Thyroid gland (tissue), 4 donors: ENCODE measurements around the gene CD244. TPM values are rescaled to one million over a fixed set of nuclear protein-coding genes. Genes with fewer than 3 reads are reported as not detected.

Experiments used
- DNase-seq, 2 donors: peaks; one replicate each; pipeline ENCODE4 v3.0.0-alpha.2; 2019
- H3K27ac ChIP-seq, 3 donors: fragments of 200-600 bp; sonication (generic); 1 replicate in 2 of 3; 2 replicates in 1 of 3; pipeline ENCODE4 v1.5.1; 2016 to 2019; ENCODE audit warnings: mild to moderate bottlenecking in 1 of 3, moderate library complexity in 1 of 3
- H3K27me3 ChIP-seq: fragments of 200-600 bp; sonication (generic); one replicate; pipeline ENCODE4 v1.5.1; 2019
- H3K36me3 ChIP-seq, 2 donors: fragments of 200-600 bp; sonication (generic); one replicate each; pipeline ENCODE4 v1.5.1; 2016 to 2019
- H3K4me1 ChIP-seq, 2 donors: fragments of 200-600 bp; sonication (generic); one replicate each; pipeline ENCODE4 v1.5.1; 2017 to 2019
- H3K4me3 ChIP-seq, 3 donors: fragments of 200-600 bp; sonication (generic); replicated peaks in 1 of 3; 1 replicate in 2 of 3; 2 replicates in 1 of 3; pipeline ENCODE4 v1.5.1; 2016; ENCODE audit warnings: mild to moderate bottlenecking in 1 of 3
- H3K9me3 ChIP-seq: fragments of 200-600 bp; sonication (generic); one replicate; pipeline ENCODE4 v1.5.1; 2017
- POLR2A ChIP-seq, 2 donors: fragments of 450-650 bp; IDR thresholded peaks; one replicate each; pipeline ENCODE4 v1.6.1; 2017; ENCODE audit warnings: antibody characterized with exemption in 2 of 2, mild to moderate bottlenecking in 2 of 2, moderate library complexity in 1 of 2
- WGBS, 2 donors: methylation state at CpG; one replicate each; pipeline ENCODE4 v1.1.5; 2017; 5-methylcytosine and 5-hydroxymethylcytosine counted together
- intact Hi-C: fragments of 100-400 bp; cut with DNase I; formaldehyde crosslinking; loops from one replicate; pipeline ENCODE4 v1.15.1; 2023
- total RNA-seq, 4 donors: library from RNA; depleted of rRNA; stranded (reverse); fragments of >200 nt; gene quantifications; one replicate each; pipeline ENCODE4 v1.2.3, GENCODE V29; 2016
- TF ChIP-seq, protein P1 (sequence below), 6 experiments: fragments of 200-600 bp in 3 of 6; fragments of 450-650 bp in 3 of 6; sonication (generic) in 3 of 6; IDR thresholded peaks; one replicate each; pipeline ENCODE4 v1.5.1; 2016 to 2019; ENCODE audit warnings: antibody characterized with exemption in 6 of 6, mild to moderate bottlenecking in 2 of 6, inconsistent platforms in 1 of 6, moderate library complexity in 1 of 6

Gene CD244
- total RNA-seq, 4 donors from 2014 or later = 0.27 TPM; not detected in 3

DNA sequence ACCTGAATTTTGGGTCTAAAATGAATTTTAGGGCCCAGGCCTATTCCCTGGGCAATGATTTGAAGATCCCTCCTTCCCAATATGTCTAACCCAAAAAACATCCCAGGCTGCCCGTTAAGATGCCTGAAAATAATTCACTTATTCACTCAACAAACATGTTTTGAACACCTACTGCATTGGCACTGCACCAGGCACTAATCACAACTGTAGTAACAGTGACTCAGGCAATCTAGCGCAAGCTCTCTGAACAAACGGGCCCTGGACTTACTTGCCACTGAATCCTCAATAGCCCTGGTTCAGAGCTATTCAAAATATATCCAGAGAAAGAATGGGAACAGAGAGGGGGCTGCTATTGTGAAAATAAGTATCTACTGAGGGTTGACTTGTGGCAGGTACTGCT lies 4.2 kb downstream of the CD244 start:
- Histone ChIP-seq H3K27ac (no peak overlapping the region), H3K4me1 (no peaks in the 10 kb centered on the region), H3K27me3 (no peaks in the 10 kb centered on the region), H3K4me3 (no peak overlapping the region), H3K36me3 (no peaks in the 10 kb centered on the region), H3K9me3 (no peaks in the 10 kb centered on the region)
- TF ChIP-seq, protein P1, sequence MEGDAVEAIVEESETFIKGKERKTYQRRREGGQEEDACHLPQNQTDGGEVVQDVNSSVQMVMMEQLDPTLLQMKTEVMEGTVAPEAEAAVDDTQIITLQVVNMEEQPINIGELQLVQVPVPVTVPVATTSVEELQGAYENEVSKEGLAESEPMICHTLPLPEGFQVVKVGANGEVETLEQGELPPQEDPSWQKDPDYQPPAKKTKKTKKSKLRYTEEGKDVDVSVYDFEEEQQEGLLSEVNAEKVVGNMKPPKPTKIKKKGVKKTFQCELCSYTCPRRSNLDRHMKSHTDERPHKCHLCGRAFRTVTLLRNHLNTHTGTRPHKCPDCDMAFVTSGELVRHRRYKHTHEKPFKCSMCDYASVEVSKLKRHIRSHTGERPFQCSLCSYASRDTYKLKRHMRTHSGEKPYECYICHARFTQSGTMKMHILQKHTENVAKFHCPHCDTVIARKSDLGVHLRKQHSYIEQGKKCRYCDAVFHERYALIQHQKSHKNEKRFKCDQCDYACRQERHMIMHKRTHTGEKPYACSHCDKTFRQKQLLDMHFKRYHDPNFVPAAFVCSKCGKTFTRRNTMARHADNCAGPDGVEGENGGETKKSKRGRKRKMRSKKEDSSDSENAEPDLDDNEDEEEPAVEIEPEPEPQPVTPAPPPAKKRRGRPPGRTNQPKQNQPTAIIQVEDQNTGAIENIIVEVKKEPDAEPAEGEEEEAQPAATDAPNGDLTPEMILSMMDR (IDR thresholded peaks at IDR 0.05) = no peak
- no peak for TF ChIP-seq POLR2A (IDR thresholded peaks at IDR 0.05)
- no peak for DNase-seq
- 79 to 88% methylated on average over 3 of the region's 3 CpGs for WGBS, 2 donors
- intact Hi-C loops = no loop called here

DNA sequence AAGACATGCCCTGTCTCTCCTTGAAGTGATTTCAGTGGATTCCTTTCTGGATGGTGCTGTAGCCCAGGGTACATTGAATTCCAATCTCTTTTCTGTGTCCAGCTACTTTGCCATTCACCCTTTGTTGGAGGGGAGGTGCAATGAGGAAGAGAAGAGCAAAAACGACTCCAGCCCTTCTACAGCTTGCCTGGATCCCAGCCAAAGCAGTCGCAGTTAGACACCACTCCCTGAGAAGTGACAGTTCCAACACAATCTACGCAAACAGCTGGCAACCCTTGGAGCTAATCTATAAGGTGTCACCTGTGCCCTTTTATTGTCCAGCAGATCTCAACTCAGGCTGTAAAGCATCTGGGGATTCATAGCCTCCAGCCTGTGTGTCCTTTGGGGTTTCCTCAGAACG lies 4.6 kb downstream of the CD244 start:
- H3K27ac ChIP-seq = no peak overlapping the region
- DNase-seq = no peak
- intact Hi-C loops = no loop called here
- 36 to 55% methylated on average over 4 of the region's 4 CpGs for WGBS, 2 donors
- no peaks in the 10 kb centered on the region for H3K36me3 ChIP-seq
- TF ChIP-seq, protein P1 (IDR thresholded peaks at IDR 0.05) = no peak
- no peak for TF ChIP-seq POLR2A (IDR thresholded peaks at IDR 0.05)
- no peaks in the 10 kb centered on the region for H3K9me3 ChIP-seq
- no peak overlapping the region for H3K4me3 ChIP-seq
- no peaks in the 10 kb centered on the region for H3K27me3 ChIP-seq
- H3K4me1 ChIP-seq = no peaks in the 10 kb centered on the region

DNA sequence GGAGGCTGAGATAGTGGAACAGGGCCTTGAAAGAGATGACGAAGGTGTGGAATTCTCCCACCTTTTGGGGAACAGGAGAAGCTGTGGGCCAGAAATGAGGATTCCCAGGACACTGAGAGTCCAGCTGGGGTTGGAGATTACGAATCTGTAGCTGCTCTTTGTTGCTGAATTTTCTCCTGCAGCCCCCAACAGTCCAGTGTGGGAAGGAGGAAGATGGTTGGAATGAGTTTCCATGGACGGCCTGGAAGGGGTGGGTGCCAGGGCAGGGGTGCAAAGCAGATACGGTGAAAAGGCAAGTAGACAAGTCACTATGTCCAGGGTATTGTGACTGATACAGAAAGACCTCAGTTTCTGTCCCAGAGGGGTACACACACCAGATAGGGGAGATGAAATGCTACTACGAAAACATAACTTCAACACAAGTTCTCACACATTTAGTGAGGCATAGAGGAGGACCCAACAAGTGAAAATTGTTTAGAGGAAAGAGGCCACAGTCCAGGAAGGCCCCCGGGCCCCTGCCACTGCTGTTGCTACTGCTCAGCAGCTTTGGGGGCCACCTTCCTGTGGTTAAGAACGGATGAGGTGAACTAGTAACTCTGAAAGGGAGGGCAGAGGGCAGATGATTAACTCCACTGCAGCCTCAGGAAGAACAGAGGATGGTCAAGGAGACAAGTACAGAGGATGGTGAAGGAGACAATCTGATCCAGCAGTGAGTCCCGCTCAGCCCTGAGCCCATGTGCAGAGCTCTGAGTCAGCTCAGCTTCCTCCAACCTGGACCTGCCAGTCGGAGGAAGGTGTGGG lies 7.3 kb downstream of the CD244 start:
- Histone ChIP-seq H3K4me3 (no peak overlapping the region), H3K27ac (no peak overlapping the region), H3K27me3 (no peaks in the 10 kb centered on the region), H3K9me3 (no peaks in the 10 kb centered on the region), H3K36me3 (no peaks in the 10 kb centered on the region), H3K4me1 (no peaks in the 10 kb centered on the region)
- DNase-seq = no peak
- 69 to 73% methylated on average over 9 of the region's 9 CpGs for WGBS, 2 donors
- TF ChIP-seq POLR2A (IDR thresholded peaks at IDR 0.05) = no peak
- TF ChIP-seq, protein P1 (IDR thresholded peaks at IDR 0.05) = no peak
- intact Hi-C loops = no loop called here

DNA sequence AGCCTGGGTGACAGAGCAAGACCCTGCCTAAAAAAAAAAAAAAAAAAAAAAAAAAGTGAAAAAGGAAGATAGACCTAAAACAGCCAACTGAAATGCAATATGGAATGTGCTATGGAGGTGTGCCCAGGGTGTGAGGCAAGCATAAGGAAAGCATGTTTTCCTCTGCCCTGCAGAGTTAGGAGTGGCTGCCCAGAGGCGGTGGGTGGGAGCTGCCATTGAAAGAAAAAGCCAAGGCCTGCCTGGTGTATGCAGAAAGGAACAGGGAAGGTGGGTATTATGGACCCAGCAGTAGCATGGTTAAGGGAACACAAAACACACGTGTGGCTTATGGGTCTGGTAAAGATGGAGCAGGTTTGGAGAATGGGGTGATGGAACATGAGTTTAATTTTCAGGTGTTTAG lies 8.9 kb downstream of the CD244 start:
- WGBS, 2 donors = 89 to 90% methylated on average over 2 of the region's 2 CpGs
- DNase-seq = no peak
- intact Hi-C loops = no loop called here

DNA sequence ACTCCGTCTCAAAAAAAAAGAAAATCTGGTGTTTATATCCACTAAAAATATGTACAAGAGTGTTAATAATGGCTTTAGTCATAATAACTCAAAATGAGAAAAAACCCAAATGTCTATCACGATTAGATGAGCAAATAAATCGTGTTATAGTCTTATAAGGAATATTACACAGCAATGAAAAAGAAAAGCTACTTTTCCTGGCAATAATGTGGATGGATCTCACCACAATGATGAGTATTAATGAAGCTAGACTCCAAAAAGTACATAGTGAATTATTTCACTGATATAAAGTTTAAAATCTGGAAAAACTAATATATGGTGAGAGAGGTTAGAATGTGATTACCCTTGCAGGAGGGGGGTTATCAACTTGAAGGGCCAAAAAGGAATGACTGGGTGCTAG lies 9.7 kb downstream of the CD244 start:
- no peaks in the 10 kb centered on the region for H3K27me3 ChIP-seq
- H3K9me3 ChIP-seq = no peaks in the 10 kb centered on the region
- intact Hi-C loops = no loop called here
- TF ChIP-seq POLR2A (IDR thresholded peaks at IDR 0.05) = no peak
- TF ChIP-seq, protein P1 (IDR thresholded peaks at IDR 0.05) = no peak
- no peak overlapping the region for H3K27ac ChIP-seq
- DNase-seq = no peak
- no peaks in the 10 kb centered on the region for H3K36me3 ChIP-seq
- no peaks in the 10 kb centered on the region for H3K4me1 ChIP-seq
- WGBS, 2 donors = 90 to 94% methylated on average over 3 of the region's 3 CpGs
- no peak overlapping the region for H3K4me3 ChIP-seq

More for the DNA sequence above, 8.9 kb downstream of the CD244 start:
- Histone ChIP-seq H3K4me3 (no peak overlapping the region), H3K27ac (no peak overlapping the region), H3K27me3 (no peaks in the 10 kb centered on the region), H3K4me1 (no peaks in the 10 kb centered on the region), H3K36me3 (no peaks in the 10 kb centered on the region), H3K9me3 (no peaks in the 10 kb centered on the region)
- TF ChIP-seq POLR2A (IDR thresholded peaks at IDR 0.05) = no peak
- TF ChIP-seq, protein P1 (IDR thresholded peaks at IDR 0.05) = no peak
